Measurements from ENCODE around the gene TBC1D16.

DNA sequence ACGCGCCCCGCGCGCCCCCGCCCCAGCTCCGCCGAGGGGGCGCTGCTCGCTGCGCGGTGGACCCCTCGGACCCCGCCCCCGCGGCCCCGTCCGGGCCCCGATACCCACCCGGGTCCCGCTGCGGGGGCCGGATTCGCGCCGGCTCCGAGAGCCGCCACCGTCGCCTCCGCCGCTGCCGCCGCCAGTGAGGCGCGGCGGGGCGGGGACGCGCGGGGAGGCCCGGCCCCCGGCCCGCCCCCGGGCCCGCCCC is at the start of gene TBC1D16:
- TF ChIP-seq, protein P1, sequence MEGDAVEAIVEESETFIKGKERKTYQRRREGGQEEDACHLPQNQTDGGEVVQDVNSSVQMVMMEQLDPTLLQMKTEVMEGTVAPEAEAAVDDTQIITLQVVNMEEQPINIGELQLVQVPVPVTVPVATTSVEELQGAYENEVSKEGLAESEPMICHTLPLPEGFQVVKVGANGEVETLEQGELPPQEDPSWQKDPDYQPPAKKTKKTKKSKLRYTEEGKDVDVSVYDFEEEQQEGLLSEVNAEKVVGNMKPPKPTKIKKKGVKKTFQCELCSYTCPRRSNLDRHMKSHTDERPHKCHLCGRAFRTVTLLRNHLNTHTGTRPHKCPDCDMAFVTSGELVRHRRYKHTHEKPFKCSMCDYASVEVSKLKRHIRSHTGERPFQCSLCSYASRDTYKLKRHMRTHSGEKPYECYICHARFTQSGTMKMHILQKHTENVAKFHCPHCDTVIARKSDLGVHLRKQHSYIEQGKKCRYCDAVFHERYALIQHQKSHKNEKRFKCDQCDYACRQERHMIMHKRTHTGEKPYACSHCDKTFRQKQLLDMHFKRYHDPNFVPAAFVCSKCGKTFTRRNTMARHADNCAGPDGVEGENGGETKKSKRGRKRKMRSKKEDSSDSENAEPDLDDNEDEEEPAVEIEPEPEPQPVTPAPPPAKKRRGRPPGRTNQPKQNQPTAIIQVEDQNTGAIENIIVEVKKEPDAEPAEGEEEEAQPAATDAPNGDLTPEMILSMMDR (IDR thresholded peaks at IDR 0.05), result no peak
- no peak for TF ChIP-seq POLR2A (IDR thresholded peaks at IDR 0.05)
